NT2/D1 (cell line): ENCODE results near the gene LSM14A.
"Not testable (repeated sequence)": the region's sequence is repeated elsewhere in the genome, so short reads cannot be mapped to it uniquely, and the experiment has no call there.

Experiments used
- DNase-seq: peaks from one replicate; pipeline ENCODE4 v3.0.0-alpha.2; 2011; ENCODE audit warnings: low read depth, low spot score
- H3K27me3 ChIP-seq: 2 replicates; pipeline ENCODE4 v1.6.0; 2011; ENCODE audit warnings: mild to moderate bottlenecking; ENCODE audit not compliant: insufficient read length, insufficient read depth
- H3K36me3 ChIP-seq: 2 replicates; pipeline ENCODE4 v1.6.1; 2011; ENCODE audit warnings: mild to moderate bottlenecking, low read length, mixed read lengths; ENCODE audit not compliant: insufficient read depth, insufficient read length
- H3K4me1 ChIP-seq: 2 replicates; pipeline ENCODE4 v1.5.1; 2011; ENCODE audit not compliant: insufficient read depth, insufficient read length
- H3K4me3 ChIP-seq: 2 replicates; pipeline ENCODE4 v1.5.1; 2011; ENCODE audit warnings: low read depth; ENCODE audit not compliant: insufficient read length
- H3K9ac ChIP-seq: 2 replicates; pipeline ENCODE4 v1.6.0; 2011; ENCODE audit warnings: low read depth; ENCODE audit not compliant: insufficient read length
- H3K9me3 ChIP-seq: 2 replicates; pipeline ENCODE4 v1.5.1; 2011; ENCODE audit warnings: mild to moderate bottlenecking, low read length; ENCODE audit not compliant: insufficient read depth
- SUZ12 ChIP-seq: IDR thresholded peaks from 2 replicates; pipeline ENCODE4 v1.6.1; 2011; ENCODE audit not compliant: insufficient read length, insufficient read depth; ENCODE audit errors: extremely low read depth
- YY1 ChIP-seq: IDR thresholded peaks from 2 replicates; pipeline ENCODE4 v1.6.1; 2011; ENCODE audit not compliant: insufficient read length, insufficient read depth
- ZNF274 ChIP-seq: IDR thresholded peaks from 2 replicates; pipeline ENCODE4 v1.6.1; 2011; ENCODE audit warnings: mild to moderate bottlenecking, low read depth, low read length

LSM14A gene

DNA sequence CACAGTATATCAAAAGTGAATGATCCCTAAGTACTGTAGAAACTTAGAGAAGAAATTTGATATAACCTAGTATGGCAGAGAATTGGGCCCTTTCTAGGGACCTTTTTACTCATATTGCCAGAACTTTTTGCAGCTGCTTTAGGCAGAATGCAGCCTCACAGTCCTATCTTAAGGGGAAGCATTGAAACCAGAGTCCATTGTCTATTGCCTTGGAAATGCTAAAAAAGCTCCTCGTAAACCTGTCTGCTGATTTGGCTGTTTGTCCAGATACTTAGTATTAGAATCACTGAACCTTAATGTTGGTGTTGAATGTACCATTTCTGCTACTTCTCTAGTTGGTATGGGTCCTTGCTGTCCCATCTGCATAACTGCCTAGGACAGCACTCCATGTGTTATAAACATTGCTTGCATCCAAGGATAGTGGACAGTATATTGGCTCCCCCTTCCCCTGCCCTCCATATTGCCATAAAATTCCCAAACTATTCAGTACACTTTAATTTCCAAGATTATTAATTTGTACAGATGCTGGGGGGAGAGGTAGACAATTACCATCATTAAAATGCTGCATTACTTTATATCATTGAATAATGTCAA, 36.1 kb downstream of the LSM14A start:
- Histone ChIP-seq H3K4me3 (no peak overlapping the region), H3K9ac (no peak overlapping the region), H3K4me1 (no peaks in the 10 kb centered on the region), H3K36me3 (peaks cover 42% of the 10 kb centered on the region), H3K27me3 (no peaks in the 10 kb centered on the region), H3K9me3 (no peaks in the 10 kb centered on the region)
- no peak for DNase-seq
- TF ChIP-seq SUZ12 (no peak), YY1 (no peak), ZNF274 (no peak)

DNA sequence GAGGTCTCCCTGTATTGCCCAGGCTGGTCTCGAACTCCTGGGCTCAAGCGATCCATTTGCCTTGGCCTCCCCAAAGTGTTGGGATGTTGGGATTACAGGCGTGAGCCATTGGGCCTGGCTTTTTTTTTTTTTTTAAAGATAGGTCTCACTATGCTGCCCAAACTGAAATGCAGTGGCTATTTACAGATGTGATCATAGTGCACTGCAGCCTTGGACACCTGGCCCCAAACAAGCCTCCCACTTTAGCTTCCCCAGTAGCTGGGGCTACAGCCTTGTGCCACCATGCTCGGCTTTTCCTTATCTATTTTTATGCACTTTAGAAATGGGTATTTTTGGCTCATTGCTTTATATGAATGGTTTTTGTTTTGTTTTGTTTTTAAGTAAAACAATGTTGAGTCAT, 37.4 kb downstream of the LSM14A start:
- no peaks in the 10 kb centered on the region for H3K4me1 ChIP-seq
- H3K9me3 ChIP-seq: no peaks in the 10 kb centered on the region
- no peak overlapping the region for H3K9ac ChIP-seq
- peaks cover 50% of the 10 kb centered on the region for H3K36me3 ChIP-seq
- H3K27me3 ChIP-seq: no peaks in the 10 kb centered on the region
- DNase-seq: no peak
- TF ChIP-seq SUZ12 (no peak), ZNF274 (no peak), YY1 (no peak)
- no peak overlapping the region for H3K4me3 ChIP-seq

DNA sequence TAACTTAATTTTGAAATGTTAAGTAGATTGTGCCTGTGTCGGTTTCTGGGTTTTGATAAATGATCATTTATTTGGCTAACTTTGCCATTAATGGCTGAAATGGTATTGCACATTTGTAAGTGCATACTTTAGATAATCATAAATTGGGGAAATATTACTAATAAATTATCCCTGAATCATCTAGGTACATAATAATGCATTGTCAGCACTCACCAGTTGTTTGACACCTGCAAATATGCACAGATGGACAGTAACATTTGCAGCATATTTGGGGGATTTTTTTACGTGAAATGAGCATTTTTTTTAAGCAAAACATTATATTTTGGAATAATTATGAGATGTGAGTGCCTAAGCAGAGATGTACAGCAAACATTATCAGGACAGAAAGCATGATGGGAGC, 41.0 kb downstream of the LSM14A start:
- H3K9ac ChIP-seq: no peak overlapping the region
- DNase-seq: no peak
- H3K4me3 ChIP-seq: no peak overlapping the region
- TF ChIP-seq ZNF274 (no peak), SUZ12 (no peak), YY1 (no peak)
- no peaks in the 10 kb centered on the region for H3K4me1 ChIP-seq
- peaks cover 53% of the 10 kb centered on the region for H3K36me3 ChIP-seq
- no peaks in the 10 kb centered on the region for H3K9me3 ChIP-seq
- no peaks in the 10 kb centered on the region for H3K27me3 ChIP-seq

DNA sequence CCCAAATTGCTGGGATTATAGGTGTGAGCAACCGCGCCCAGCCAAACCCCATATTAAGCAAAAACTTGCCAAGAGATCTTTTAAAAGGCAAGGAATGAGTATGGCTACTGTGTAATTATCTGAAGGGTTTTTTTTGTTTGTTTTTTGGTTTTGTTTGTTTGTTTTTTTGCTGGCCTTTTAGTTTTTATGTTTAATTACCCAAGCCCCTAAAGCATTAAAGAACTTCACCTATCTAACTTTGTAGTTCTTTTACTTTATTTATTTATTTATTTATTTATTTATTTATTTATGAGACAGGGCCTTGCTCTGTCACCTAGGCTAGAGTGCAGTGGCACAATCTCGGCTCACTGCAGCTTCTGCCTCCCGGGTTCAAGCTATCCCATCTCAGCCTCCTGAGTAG, 41.7 kb downstream of the LSM14A start:
- Histone ChIP-seq H3K27me3 (no peaks in the 10 kb centered on the region), H3K9me3 (no peaks in the 10 kb centered on the region), H3K9ac (no peak overlapping the region), H3K4me1 (no peaks in the 10 kb centered on the region), H3K4me3 (no peak overlapping the region), H3K36me3 (peaks cover 50% of the 10 kb centered on the region)
- DNase-seq: no peak
- TF ChIP-seq SUZ12 (no peak), ZNF274 (no peak), YY1 (no peak)

DNA sequence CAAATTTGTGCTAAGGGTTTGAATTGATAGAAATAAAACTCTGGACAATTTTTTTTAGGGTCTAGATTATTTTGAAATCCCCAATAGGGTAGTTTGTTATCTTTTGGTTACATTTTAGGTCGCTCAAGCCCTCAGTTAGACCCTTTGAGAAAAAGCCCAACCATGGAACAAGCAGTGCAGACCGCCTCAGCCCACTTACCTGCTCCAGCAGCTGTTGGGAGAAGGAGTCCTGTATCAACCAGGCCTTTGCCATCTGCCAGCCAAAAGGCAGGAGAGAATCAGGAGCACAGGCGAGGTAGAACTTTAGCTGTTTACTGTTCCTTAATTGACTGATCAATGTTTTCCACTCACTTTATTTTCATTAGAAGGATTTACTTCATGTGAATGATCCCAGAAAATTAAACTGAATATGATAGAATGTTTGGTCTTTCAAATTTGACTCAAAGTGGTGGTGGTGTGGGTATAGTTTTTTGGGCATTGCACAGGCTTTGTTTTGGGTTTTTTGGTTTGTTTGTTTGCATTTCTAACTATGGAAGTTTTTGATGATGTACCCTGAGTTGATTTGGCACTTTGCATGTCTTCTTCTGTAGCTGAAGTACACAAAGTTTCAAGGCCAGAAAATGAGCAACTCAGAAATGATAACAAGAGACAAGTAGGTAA, 42.8 kb downstream of the LSM14A start:
- peaks cover 52% of the 10 kb centered on the region for H3K36me3 ChIP-seq
- no peak for DNase-seq
- H3K4me3 ChIP-seq: no peak overlapping the region
- no peaks in the 10 kb centered on the region for H3K9me3 ChIP-seq
- no peaks in the 10 kb centered on the region for H3K4me1 ChIP-seq
- H3K27me3 ChIP-seq: no peaks in the 10 kb centered on the region
- TF ChIP-seq SUZ12 (no peak), ZNF274 (no peak), YY1 (no peak)
- no peak overlapping the region for H3K9ac ChIP-seq

DNA sequence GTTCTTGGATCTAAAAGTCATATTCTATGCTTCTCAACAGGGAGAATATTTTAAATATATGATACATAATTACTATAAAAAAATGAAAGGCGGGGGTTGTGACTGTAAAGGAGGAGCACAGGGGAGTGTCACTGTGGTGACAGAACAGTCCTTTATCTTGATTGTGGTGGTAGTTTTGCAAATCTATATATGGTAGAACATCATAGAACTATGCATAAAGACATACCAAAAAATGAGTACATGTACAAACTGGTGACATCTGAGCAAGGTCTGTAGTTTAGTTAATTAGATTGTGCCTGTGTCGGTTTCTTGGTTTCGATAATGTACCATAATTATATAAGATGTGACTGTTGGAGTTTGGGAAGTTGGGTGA, 43.3 kb downstream of the LSM14A start:
- Histone ChIP-seq H3K4me3 (no peak overlapping the region), H3K27me3 (no peaks in the 10 kb centered on the region), H3K9me3 (no peaks in the 10 kb centered on the region), H3K9ac (no peak overlapping the region), H3K4me1 (no peaks in the 10 kb centered on the region), H3K36me3 (peaks cover 50% of the 10 kb centered on the region)
- DNase-seq: no peak
- no peak for TF ChIP-seq SUZ12
- TF ChIP-seq ZNF274: no peak
- no peak for TF ChIP-seq YY1

DNA sequence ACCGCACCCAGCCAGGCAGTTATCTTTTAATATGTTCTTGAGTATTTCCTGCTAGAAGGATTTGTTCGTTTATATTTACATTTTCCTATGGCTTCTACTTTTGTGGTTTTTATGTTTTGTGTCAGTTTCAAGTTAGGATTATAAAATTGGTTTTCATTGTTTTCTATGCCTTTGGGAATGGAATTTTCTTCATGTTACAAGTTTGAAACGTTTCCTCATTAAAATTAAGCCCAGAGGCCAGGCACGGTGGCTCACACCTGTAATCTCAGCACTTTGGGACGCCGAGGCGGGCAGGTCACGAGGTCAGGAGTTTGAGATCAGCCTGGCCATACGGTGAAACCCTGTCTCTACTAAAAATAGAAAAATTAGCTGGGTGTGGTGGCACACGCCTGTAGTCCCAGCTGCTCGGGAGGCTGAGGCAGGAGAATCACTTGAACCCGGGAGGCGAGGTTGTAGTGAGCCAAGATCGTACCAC, 44.5 kb downstream of the LSM14A start:
- not testable (repeated sequence) for H3K9me3 ChIP-seq, H3K27me3 ChIP-seq, DNase-seq, H3K4me1 ChIP-seq, H3K9ac ChIP-seq, H3K4me3 ChIP-seq
- H3K36me3 ChIP-seq: peaks cover 52% of the 10 kb centered on the region
